ENCODE data around the gene NT5C1B. TPM values are rescaled to one million over a fixed set of nuclear protein-coding genes. Genes with fewer than 3 reads are reported as not detected.

The NT5C1B gene
- total and polyA plus RNA-seq, 2 experiments from 2014 or later, result not detected

- Histone ChIP-seq H3F3A (replicated peaks; ENCODE audit: low read depth) (no peaks in the 10 kb centered on the region), H3K4me3 (no peak overlapping the region), H3K27me3 (ENCODE audit: insufficient read depth) (no peaks in the 10 kb centered on the region), H3K4me2 (no peak overlapping the region), H4K20me1 (replicated peaks; ENCODE audit: insufficient read depth) (no peaks in the 10 kb centered on the region), H3K27ac (ENCODE audit: low read depth) (no peak overlapping the region), H2AFZ (no peak overlapping the region), H3K79me2 (replicated peaks; ENCODE audit: insufficient read depth) (no peaks in the 10 kb centered on the region), H3K36me3 (ENCODE audit: insufficient read depth) (no peaks in the 10 kb centered on the region), H3K4me1 (ENCODE audit: insufficient read depth) (no peaks in the 10 kb centered on the region), H3K9me2 (ENCODE audit: insufficient read depth) (no peaks in the 10 kb centered on the region)
- TF ChIP-seq CREB1 (CRISPR knock-in tag; IDR thresholded peaks at IDR 0.05; ENCODE audit: low read depth) (no peak), NANOG (IDR thresholded peaks at IDR 0.05; ENCODE audit: borderline replicate concordance) (no peak), STAT1 (IDR thresholded peaks at IDR 0.05; ENCODE audit: unreplicated experiment) (no peak), ZNF462 (CRISPR knock-in tag; IDR thresholded peaks at IDR 0.05) (no peak), JUNB (IDR thresholded peaks at IDR 0.05; ENCODE audit: unreplicated experiment) (no peak), REST (IDR thresholded peaks at IDR 0.05; ENCODE audit: unreplicated experiment) (no peak)
- no peaks in the 10 kb centered on the region for H3K9me3 Mint-ChIP-seq
- no peaks in the 10 kb centered on the region for H3K27me3 Mint-ChIP-seq (ENCODE audit: insufficient read depth, low read depth, poor library complexity)
- H3K36me3 Mint-ChIP-seq (ENCODE audit: low read depth), result no peaks in the 10 kb centered on the region
- H3K4me3 Mint-ChIP-seq, result no peak overlapping the region
- ATAC-seq, result no peak
- H3K27ac Mint-ChIP-seq, result no peak overlapping the region
- H3K4me1 Mint-ChIP-seq, result no peaks in the 10 kb centered on the region
- no peak for DNase-seq (ENCODE audit: low spot score)
Measured at GRCh38 chr2:18620867-18621632, 31.7 kb upstream of the NT5C1B start.
